Ishikawa (cell line): ENCODE measurements around the gene TXNDC9.

Experiments
- CEBPB ChIP-seq: IDR thresholded peaks from 2 replicates; pipeline ENCODE4 v1.6.1; 2012
- CREB1 ChIP-seq: IDR thresholded peaks from 2 replicates; pipeline ENCODE4 v1.6.1; 2012; ENCODE audit warnings: low read depth
- EGR1 ChIP-seq: IDR thresholded peaks from 2 replicates; pipeline ENCODE4 v1.6.1; 2012
- EP300 ChIP-seq: IDR thresholded peaks from 2 replicates; pipeline ENCODE4 v1.6.1; 2012; ENCODE audit warnings: borderline replicate concordance
- FOXM1 ChIP-seq: IDR thresholded peaks from 2 replicates; pipeline ENCODE4 v1.6.1; 2012; ENCODE audit warnings: low read depth, borderline replicate concordance
- NFIC ChIP-seq: IDR thresholded peaks from 2 replicates; pipeline ENCODE4 v1.6.1; 2012
- RAD21 ChIP-seq: IDR thresholded peaks from 2 replicates; pipeline ENCODE4 v1.6.1; 2012; ENCODE audit warnings: low read depth
- TAF1 ChIP-seq: IDR thresholded peaks from 2 replicates; pipeline ENCODE4 v1.6.1; 2012; ENCODE audit warnings: low read depth, mild to moderate bottlenecking
- TCF12 ChIP-seq: IDR thresholded peaks from 2 replicates; pipeline ENCODE4 v1.6.1; 2012; ENCODE audit warnings: low read depth
- TEAD4 ChIP-seq: IDR thresholded peaks from 2 replicates; pipeline ENCODE4 v1.6.1; 2012
- YY1 ChIP-seq: IDR thresholded peaks from 2 replicates; pipeline ENCODE4 v1.6.1; 2012; ENCODE audit warnings: low read depth
- ZBTB7A ChIP-seq: IDR thresholded peaks from 2 replicates; pipeline ENCODE4 v1.6.1; 2012; ENCODE audit warnings: low read depth
- TF ChIP-seq, protein P1 (sequence below): IDR thresholded peaks from 2 replicates; pipeline ENCODE4 v1.6.1; 2012
- TF ChIP-seq, protein P2 (sequence below): IDR thresholded peaks from 2 replicates; pipeline ENCODE4 v1.6.1; 2012; ENCODE audit warnings: low read depth, mild to moderate bottlenecking
- TF ChIP-seq, protein P3 (sequence below): IDR thresholded peaks from 2 replicates; pipeline ENCODE4 v1.6.1; 2012

The TXNDC9 gene

DNA sequence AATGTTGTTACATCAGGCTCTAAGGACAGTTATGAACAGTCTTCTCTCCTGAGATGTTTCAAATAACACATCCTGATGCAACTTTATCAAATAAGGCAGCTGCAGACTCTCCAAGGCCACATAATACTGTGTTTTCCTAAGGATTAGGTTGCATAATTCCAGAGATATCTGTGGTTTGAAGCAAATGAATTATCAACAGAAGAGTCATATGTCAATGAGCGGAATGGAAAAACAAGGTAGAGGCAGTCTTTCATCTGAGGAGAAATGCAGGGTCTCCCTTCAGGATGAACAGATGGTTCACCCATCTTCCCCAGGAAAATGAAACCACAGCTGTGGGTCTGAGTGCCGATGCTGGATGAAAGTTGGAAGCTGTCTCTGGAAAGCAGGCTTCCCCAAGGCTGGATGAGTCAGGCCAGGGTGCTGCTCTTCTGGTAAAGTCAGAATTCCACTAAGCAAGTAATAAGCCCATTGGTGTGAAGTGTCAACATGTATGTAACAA lies 57.3 kb downstream of the TXNDC9 start:
- TF ChIP-seq TCF12 (no peak), EGR1 (no peak), CEBPB (no peak), NFIC (no peak), CREB1 (no peak), EP300 (no peak), FOXM1 (no peak), YY1 (no peak), TEAD4 (no peak), RAD21 (no peak), ZBTB7A (no peak), TAF1 (no peak)
- TF ChIP-seq, protein P1, sequence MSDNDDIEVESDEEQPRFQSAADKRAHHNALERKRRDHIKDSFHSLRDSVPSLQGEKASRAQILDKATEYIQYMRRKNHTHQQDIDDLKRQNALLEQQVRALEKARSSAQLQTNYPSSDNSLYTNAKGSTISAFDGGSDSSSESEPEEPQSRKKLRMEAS, result no peak
- TF ChIP-seq, protein P2, sequence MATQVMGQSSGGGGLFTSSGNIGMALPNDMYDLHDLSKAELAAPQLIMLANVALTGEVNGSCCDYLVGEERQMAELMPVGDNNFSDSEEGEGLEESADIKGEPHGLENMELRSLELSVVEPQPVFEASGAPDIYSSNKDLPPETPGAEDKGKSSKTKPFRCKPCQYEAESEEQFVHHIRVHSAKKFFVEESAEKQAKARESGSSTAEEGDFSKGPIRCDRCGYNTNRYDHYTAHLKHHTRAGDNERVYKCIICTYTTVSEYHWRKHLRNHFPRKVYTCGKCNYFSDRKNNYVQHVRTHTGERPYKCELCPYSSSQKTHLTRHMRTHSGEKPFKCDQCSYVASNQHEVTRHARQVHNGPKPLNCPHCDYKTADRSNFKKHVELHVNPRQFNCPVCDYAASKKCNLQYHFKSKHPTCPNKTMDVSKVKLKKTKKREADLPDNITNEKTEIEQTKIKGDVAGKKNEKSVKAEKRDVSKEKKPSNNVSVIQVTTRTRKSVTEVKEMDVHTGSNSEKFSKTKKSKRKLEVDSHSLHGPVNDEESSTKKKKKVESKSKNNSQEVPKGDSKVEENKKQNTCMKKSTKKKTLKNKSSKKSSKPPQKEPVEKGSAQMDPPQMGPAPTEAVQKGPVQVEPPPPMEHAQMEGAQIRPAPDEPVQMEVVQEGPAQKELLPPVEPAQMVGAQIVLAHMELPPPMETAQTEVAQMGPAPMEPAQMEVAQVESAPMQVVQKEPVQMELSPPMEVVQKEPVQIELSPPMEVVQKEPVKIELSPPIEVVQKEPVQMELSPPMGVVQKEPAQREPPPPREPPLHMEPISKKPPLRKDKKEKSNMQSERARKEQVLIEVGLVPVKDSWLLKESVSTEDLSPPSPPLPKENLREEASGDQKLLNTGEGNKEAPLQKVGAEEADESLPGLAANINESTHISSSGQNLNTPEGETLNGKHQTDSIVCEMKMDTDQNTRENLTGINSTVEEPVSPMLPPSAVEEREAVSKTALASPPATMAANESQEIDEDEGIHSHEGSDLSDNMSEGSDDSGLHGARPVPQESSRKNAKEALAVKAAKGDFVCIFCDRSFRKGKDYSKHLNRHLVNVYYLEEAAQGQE, result no peak

DNA sequence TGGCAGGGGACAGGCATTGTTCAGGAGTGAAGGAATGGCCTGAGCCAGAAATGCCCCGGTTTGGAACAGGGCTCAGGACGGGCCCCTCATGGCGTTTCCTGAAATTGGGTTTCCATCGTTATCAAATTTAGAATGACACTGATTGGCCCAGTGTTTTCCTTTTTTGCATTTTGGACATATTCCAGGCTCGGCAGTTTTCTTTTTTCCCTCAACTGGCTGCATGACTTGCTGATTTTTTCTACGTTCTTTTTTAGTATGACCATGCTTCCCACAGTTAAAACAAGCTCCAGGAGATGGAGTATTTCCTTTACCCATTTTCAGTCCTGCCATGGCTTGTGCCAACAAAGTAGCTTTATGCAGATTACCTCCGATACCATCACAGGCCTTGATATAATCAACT lies 60.3 kb downstream of the TXNDC9 start:
- TF ChIP-seq EGR1 (no peak), CEBPB (no peak), FOXM1 (no peak), YY1 (no peak)
- TF ChIP-seq, protein P3, sequence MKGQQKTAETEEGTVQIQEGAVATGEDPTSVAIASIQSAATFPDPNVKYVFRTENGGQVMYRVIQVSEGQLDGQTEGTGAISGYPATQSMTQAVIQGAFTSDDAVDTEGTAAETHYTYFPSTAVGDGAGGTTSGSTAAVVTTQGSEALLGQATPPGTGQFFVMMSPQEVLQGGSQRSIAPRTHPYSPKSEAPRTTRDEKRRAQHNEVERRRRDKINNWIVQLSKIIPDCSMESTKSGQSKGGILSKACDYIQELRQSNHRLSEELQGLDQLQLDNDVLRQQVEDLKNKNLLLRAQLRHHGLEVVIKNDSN, result no peak
